Fibroblast of mammary gland (primary cell): ENCODE measurements around the gene WDR82.

Source experiments
- DNase-seq: peaks from one replicate; pipeline ENCODE4 v3.0.0-alpha.2; 2010; ENCODE audit warnings: low read depth
- H3K4me3 ChIP-seq: 2 replicates; pipeline ENCODE4 v1.5.1; 2011; ENCODE audit warnings: low read depth, mild to moderate bottlenecking, low read length, moderate library complexity; ENCODE audit not compliant: control insufficient read depth
- CTCF ChIP-seq: conservative IDR thresholded peaks from 2 replicates; pipeline ENCODE4 v1.5.1; 2011; ENCODE audit warnings: low read depth, low read length, inconsistent platforms; ENCODE audit not compliant: control insufficient read depth, insufficient read depth

Gene WDR82

GRCh38 chr3:52248816-52249547 is 29.5 kb downstream of the WDR82 start:
- H3K4me3 ChIP-seq = no peak overlapping the region
- TF ChIP-seq CTCF = no peak
- DNase-seq = no peak

- no peak for DNase-seq
- TF ChIP-seq CTCF = no peak
Measured at GRCh38 chr3:52248165-52248541, 30.3 kb downstream of the WDR82 start.

GRCh38 chr3:52247409-52248164 is 30.9 kb downstream of the WDR82 start:
- no peak for TF ChIP-seq CTCF
- no peak for DNase-seq
- no peak overlapping the region for H3K4me3 ChIP-seq

More at GRCh38 chr3:52248165-52248541, 30.3 kb downstream of the WDR82 start:
- no peak overlapping the region for H3K4me3 ChIP-seq

GRCh38 chr3:52246728-52247408 is 31.6 kb downstream of the WDR82 start:
- TF ChIP-seq CTCF = no peak
- no peak for DNase-seq
- H3K4me3 ChIP-seq = peak overlapping the region; percentile 3

- TF ChIP-seq CTCF = no peak
- peak overlapping the region; percentile 52 for H3K4me3 ChIP-seq
- no peak for DNase-seq
Measured at GRCh38 chr3:52246264-52246620, 32.2 kb downstream of the WDR82 start.

- peak; percentile 21 for DNase-seq
- TF ChIP-seq CTCF = no peak
- H3K4me3 ChIP-seq = peak within 1 kb of the TSS; percentile 52
Measured at GRCh38 chr3:52245322-52246263, 32.9 kb downstream of the WDR82 start, which contains the start of gene PPM1M. Gene PPM1M (plus strand): TSS chr3:52245759. CDS start chr3:52245825, 66 bp downstream.
